GM23248 (cell line): ENCODE data around the gene NISCH. TPM values are rescaled to one million over a fixed set of nuclear protein-coding genes. Genes with fewer than 3 reads are reported as not detected.

Experiments
- DNase-seq: peaks from one replicate; pipeline ENCODE4 v3.0.0-alpha.2; 2015
- H2AFZ ChIP-seq: fragments of 200-600 bp; sonication (generic); 2 replicates; pipeline ENCODE4 v1.6.1; 2016; ENCODE audit warnings: antibody characterized with exemption
- H3F3A ChIP-seq: fragments of 200-600 bp; sonication (generic); 2 replicates; pipeline ENCODE4 v1.6.1; 2016; ENCODE audit warnings: mild to moderate bottlenecking, antibody characterized with exemption, mixed run types; ENCODE audit not compliant: insufficient read depth
- H3K27ac ChIP-seq: fragments of 200-600 bp; sonication (generic); 2 replicates; pipeline ENCODE4 v1.5.1; 2016; ENCODE audit warnings: mild to moderate bottlenecking
- H3K27me3 ChIP-seq: fragments of 200-600 bp; sonication (generic); replicated peaks from 2 replicates; pipeline ENCODE4 v1.6.1; 2016; ENCODE audit warnings: mild to moderate bottlenecking; ENCODE audit not compliant: insufficient read depth
- H3K36me3 ChIP-seq: fragments of 200-600 bp; sonication (generic); 2 replicates; pipeline ENCODE4 v1.6.1; 2016; ENCODE audit warnings: low read depth, mild to moderate bottlenecking
- H3K4me1 ChIP-seq: fragments of 200-600 bp; sonication (generic); 2 replicates; pipeline ENCODE4 v1.6.1; 2016; ENCODE audit warnings: mild to moderate bottlenecking; ENCODE audit not compliant: insufficient read depth
- H3K4me2 ChIP-seq: fragments of 200-600 bp; sonication (generic); one replicate; pipeline ENCODE4 v1.6.1; 2016; ENCODE audit warnings: mild to moderate bottlenecking; ENCODE audit not compliant: unreplicated experiment
- H3K4me3 ChIP-seq: fragments of 200-600 bp; sonication (generic); 2 replicates; pipeline ENCODE4 v1.5.1; 2016; ENCODE audit warnings: mild to moderate bottlenecking
- H3K79me2 ChIP-seq: fragments of 200-600 bp; sonication (generic); 2 replicates; pipeline ENCODE4 v1.6.1; 2016; ENCODE audit warnings: mild to moderate bottlenecking; ENCODE audit not compliant: insufficient read depth
- H3K9ac ChIP-seq: fragments of 200-600 bp; sonication (generic); 2 replicates; pipeline ENCODE4 v1.6.1; 2016; ENCODE audit warnings: mild to moderate bottlenecking
- H3K9me2 ChIP-seq: fragments of 200-600 bp; sonication (generic); 2 replicates; pipeline ENCODE4 v1.6.1; 2016; ENCODE audit warnings: mixed run types, mild to moderate bottlenecking, moderate library complexity; ENCODE audit not compliant: insufficient read depth
- H3K9me3 ChIP-seq: fragments of 200-600 bp; sonication (generic); one replicate; pipeline ENCODE4 v1.6.1; 2017; ENCODE audit warnings: low read depth
- H4K20me1 ChIP-seq: fragments of 200-600 bp; sonication (generic); 2 replicates; pipeline ENCODE4 v1.6.0; 2016; ENCODE audit not compliant: insufficient read depth
- EZH2 ChIP-seq: fragments of 200-600 bp; sonication (generic); IDR thresholded peaks from 2 replicates; pipeline ENCODE4 v1.6.1; 2018; ENCODE audit warnings: antibody characterized with exemption, mild to moderate bottlenecking; ENCODE audit not compliant: insufficient read depth, poor library complexity, severe bottlenecking
- EZH2phosphoT487 ChIP-seq: fragments of 200-600 bp; sonication (generic); IDR thresholded peaks from 2 replicates; pipeline ENCODE4 v1.6.1; 2018; ENCODE audit warnings: antibody characterized with exemption, moderate library complexity, mild to moderate bottlenecking, low read depth; ENCODE audit not compliant: insufficient read depth
- WGBS, 2 experiments: methylation state at CpG; one replicate each; pipeline ENCODE4 v1.1.6; 2015 to 2017; ENCODE audit warnings: low lambda C conversion rate in 2 of 2, low coverage in 1 of 2; ENCODE audit errors: missing lambda C conversion rate in 2 of 2; 5-methylcytosine and 5-hydroxymethylcytosine counted together
- in situ Hi-C: fragments of 300-500 bp; cut with MboI; formaldehyde crosslinking; loops from 2 replicates; pipeline ENCODE4 v1.15.0; 2020
- polyA plus RNA-seq: library from polyadenylated mRNA; unstranded; fragments of >200 nt; fragmentation: Nextera tagmentation; extraction: Ambion mirVana; gene quantifications from 2 replicates; pipeline ENCODE4 v1.2.1, GENCODE V29; 2016
- total RNA-seq: library from RNA; depleted of rRNA; stranded (reverse); fragments of >200 nt; shearing (Covaris generic); gene quantifications from 2 replicates; pipeline ENCODE4 v1.2.3, GENCODE V29; 2014

The NISCH gene
- total and polyA plus RNA-seq, 2 experiments from 2014 or later, result 32.8 to 53.7 TPM

GRCh38 chr3:52433996-52434479 is 21.4 kb upstream of the NISCH start:
- H3K9me2 ChIP-seq, result no peaks in the 10 kb centered on the region
- H3K4me3 ChIP-seq, result no peak overlapping the region
- no peak overlapping the region for H3K9ac ChIP-seq
- no peaks in the 10 kb centered on the region for H4K20me1 ChIP-seq
- H3K36me3 ChIP-seq, result no peaks in the 10 kb centered on the region
- no peak overlapping the region for H3K27ac ChIP-seq
- DNase-seq, result no peak
- H3K27me3 ChIP-seq, result no peaks in the 10 kb centered on the region
- H3K4me2 ChIP-seq, result no peak overlapping the region
- peaks cover 8% of the 10 kb centered on the region; the same call in 1 of the 2 replicates for H3K4me1 ChIP-seq
- H3K9me3 ChIP-seq, result no peaks in the 10 kb centered on the region
- 86 to 88% methylated on average over 6 of the region's 6 CpGs for WGBS, 2 experiments
- H3F3A ChIP-seq, result no peaks in the 10 kb centered on the region
- in situ Hi-C loops, result no loop called here
- H2AFZ ChIP-seq, result no peak overlapping the region
- no peaks in the 10 kb centered on the region for H3K79me2 ChIP-seq
- TF ChIP-seq EZH2 (no peak), EZH2phosphoT487 (no peak)

- TF ChIP-seq EZH2phosphoT487 (no peak), EZH2 (no peak)
- no peaks in the 10 kb centered on the region for H3K9me3 ChIP-seq
Measured at GRCh38 chr3:52434491-52435115, 20.8 kb upstream of the NISCH start.

GRCh38 chr3:52435246-52436101 is 19.9 kb upstream of the NISCH start:
- Histone ChIP-seq H3K79me2 (no peaks in the 10 kb centered on the region), H4K20me1 (no peaks in the 10 kb centered on the region), H3K9me3 (no peaks in the 10 kb centered on the region), H3K4me2 (no peak overlapping the region), H3K9ac (no peak overlapping the region), H3K4me3 (no peak overlapping the region), H3F3A (no peaks in the 10 kb centered on the region), H3K27me3 (no peaks in the 10 kb centered on the region), H3K4me1 (peaks cover 8% of the 10 kb centered on the region; the same call in 1 of the 2 replicates), H3K36me3 (no peaks in the 10 kb centered on the region), H2AFZ (no peak overlapping the region), H3K27ac (no peak overlapping the region), H3K9me2 (no peaks in the 10 kb centered on the region)
- TF ChIP-seq EZH2 (no peak), EZH2phosphoT487 (no peak)
- 85% methylated on average over 31 to 32 of the region's 32 CpGs for WGBS, 2 experiments
- no peak for DNase-seq
- in situ Hi-C loops, result no loop called here

More at GRCh38 chr3:52434491-52435115, 20.8 kb upstream of the NISCH start:
- no peak overlapping the region for H3K9ac ChIP-seq
- peaks cover 8% of the 10 kb centered on the region; the same call in 1 of the 2 replicates for H3K4me1 ChIP-seq
- H3K9me2 ChIP-seq, result no peaks in the 10 kb centered on the region
- no peaks in the 10 kb centered on the region for H4K20me1 ChIP-seq
- no peak overlapping the region for H3K4me3 ChIP-seq
- H3K27ac ChIP-seq, result no peak overlapping the region
- no peaks in the 10 kb centered on the region for H3K79me2 ChIP-seq
- in situ Hi-C loops, result no loop called here
- no peak for DNase-seq
- H3K27me3 ChIP-seq, result no peaks in the 10 kb centered on the region
- no peak overlapping the region for H3K4me2 ChIP-seq
- H3K36me3 ChIP-seq, result no peaks in the 10 kb centered on the region
- 73 to 81% methylated on average over 9 of the region's 9 CpGs for WGBS, 2 experiments
- no peak overlapping the region for H2AFZ ChIP-seq
- H3F3A ChIP-seq, result no peaks in the 10 kb centered on the region

- Histone ChIP-seq H4K20me1 (no peaks in the 10 kb centered on the region), H3K79me2 (no peaks in the 10 kb centered on the region), H3F3A (no peaks in the 10 kb centered on the region), H2AFZ (peak overlapping the region; percentile 51), H3K27me3 (no peaks in the 10 kb centered on the region), H3K9me2 (no peaks in the 10 kb centered on the region), H3K36me3 (no peaks in the 10 kb centered on the region), H3K4me2 (no peak overlapping the region), H3K4me3 (no peak overlapping the region), H3K9me3 (no peaks in the 10 kb centered on the region), H3K4me1 (peaks cover 8% of the 10 kb centered on the region; the same call in 1 of the 2 replicates), H3K9ac (no peak overlapping the region), H3K27ac (no peak overlapping the region)
- WGBS, 2 experiments, result 41 to 46% methylated on average over 13 of the region's 13 CpGs
- DNase-seq, result peak; percentile 70
- in situ Hi-C loops, result no loop called here
- TF ChIP-seq EZH2phosphoT487, result no peak
- TF ChIP-seq EZH2, result no peak
Measured at GRCh38 chr3:52436500-52437149, 18.8 kb upstream of the NISCH start.
